Measurements from ENCODE around the gene SASH1.

The SASH1 gene

GRCh38 chr6:148530976-148531375 is 188.3 kb downstream of the SASH1 start:
- FAIRE-seq, result no peak

GRCh38 chr6:148532698-148533097 is 190.1 kb downstream of the SASH1 start:
- TF ChIP-seq, protein P1, sequence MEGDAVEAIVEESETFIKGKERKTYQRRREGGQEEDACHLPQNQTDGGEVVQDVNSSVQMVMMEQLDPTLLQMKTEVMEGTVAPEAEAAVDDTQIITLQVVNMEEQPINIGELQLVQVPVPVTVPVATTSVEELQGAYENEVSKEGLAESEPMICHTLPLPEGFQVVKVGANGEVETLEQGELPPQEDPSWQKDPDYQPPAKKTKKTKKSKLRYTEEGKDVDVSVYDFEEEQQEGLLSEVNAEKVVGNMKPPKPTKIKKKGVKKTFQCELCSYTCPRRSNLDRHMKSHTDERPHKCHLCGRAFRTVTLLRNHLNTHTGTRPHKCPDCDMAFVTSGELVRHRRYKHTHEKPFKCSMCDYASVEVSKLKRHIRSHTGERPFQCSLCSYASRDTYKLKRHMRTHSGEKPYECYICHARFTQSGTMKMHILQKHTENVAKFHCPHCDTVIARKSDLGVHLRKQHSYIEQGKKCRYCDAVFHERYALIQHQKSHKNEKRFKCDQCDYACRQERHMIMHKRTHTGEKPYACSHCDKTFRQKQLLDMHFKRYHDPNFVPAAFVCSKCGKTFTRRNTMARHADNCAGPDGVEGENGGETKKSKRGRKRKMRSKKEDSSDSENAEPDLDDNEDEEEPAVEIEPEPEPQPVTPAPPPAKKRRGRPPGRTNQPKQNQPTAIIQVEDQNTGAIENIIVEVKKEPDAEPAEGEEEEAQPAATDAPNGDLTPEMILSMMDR (IDR thresholded peaks at IDR 0.05; ENCODE audit: insufficient read depth, missing control alignments), result no peak
- no peak for DNase-seq (ENCODE audit: insufficient read length, low spot score)
- no peak for FAIRE-seq

More at GRCh38 chr6:148530976-148531375, 188.3 kb downstream of the SASH1 start:
- TF ChIP-seq, protein P1 (IDR thresholded peaks at IDR 0.05; ENCODE audit: insufficient read depth, missing control alignments), result no peak
- DNase-seq (ENCODE audit: insufficient read length, low spot score), result no peak

DNA sequence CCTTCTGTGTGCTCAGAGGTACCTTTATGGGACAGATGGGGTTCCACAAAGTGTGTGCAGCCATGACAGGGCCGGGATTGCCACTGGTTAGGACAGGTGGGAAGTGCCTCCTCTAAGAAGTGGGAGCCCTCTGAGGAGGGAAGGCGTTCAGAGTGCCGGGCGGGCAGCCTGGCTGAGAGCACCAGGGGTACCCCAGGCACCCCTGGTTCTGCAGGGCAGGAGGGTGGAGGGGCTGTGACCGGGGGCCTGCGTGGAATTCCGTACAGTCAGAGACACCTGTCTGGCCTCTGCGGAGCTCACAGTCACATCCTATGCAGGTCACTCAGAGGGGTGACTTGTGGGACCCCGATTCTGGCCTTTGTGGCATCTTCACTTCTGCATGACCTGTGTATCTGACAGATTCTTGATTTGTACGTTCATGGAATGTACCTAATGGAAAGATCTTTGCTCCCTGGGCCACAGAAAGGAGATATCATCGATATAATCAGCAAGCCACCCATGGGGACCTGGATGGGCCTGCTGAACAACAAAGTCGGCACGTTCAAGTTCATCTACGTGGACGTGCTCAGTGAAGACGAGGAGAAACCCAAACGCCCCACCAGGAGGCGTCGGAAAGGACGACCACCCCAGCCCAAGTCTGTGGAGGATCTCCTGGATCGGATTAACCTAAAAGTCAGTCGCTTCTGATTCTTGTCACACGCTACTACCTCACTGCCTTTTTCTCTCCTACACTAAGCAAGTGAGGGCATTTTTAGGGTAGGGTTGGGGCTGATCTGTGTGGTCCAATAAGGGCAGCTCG is 190.9 kb downstream of the SASH1 start:
- FAIRE-seq, result no peak
- no peak for DNase-seq (ENCODE audit: insufficient read length, low spot score)
- TF ChIP-seq, protein P1 (IDR thresholded peaks at IDR 0.05; ENCODE audit: insufficient read depth, missing control alignments), result no peak

DNA sequence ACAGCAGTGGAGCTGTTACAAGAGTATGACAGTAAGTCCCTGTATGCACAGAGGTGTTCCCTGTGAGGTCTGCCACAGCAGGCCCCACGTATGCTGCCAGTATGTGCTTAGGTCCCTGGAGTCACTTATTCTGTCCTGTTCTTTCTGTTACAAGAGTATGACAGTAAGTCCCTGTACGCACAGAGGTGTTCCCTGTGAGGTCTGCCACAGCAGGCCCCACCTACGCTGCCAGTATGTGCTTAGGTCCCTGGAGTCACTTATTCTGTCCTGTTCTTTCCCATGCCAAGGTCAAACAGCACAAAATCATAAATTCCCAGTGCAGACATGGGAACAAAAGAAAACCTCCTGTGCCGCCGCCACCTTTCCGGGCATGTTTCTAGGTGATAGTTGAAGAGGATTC is 192.2 kb downstream of the SASH1 start:
- DNase-seq (ENCODE audit: insufficient read length, low spot score) (no peak), FAIRE-seq (no peak)
- TF ChIP-seq, protein P1 (IDR thresholded peaks at IDR 0.05; ENCODE audit: insufficient read depth, missing control alignments), result no peak

DNA sequence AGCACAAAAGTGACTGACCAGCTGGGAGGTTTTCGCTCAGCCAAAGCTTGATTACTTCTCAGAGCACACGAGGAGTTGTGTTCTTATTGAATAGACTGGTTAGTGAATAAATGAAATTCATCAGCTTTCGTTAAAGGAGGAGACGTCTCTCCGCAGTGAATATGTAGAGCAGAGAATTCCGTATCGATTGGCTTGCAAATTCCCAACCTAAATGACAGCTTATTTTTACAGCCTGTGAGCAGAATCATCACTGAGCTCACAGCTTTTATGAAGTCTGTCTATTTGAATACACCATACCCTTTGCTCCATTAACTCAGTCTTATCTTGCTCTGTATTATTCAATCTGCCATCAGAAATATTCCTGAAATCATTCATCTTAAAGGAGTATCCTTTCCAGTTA is 192.7 kb downstream of the SASH1 start:
- TF ChIP-seq, protein P1 (IDR thresholded peaks at IDR 0.05; ENCODE audit: insufficient read depth, missing control alignments), result no peak
- FAIRE-seq (no peak), DNase-seq (ENCODE audit: insufficient read length, low spot score) (no peak)

DNA sequence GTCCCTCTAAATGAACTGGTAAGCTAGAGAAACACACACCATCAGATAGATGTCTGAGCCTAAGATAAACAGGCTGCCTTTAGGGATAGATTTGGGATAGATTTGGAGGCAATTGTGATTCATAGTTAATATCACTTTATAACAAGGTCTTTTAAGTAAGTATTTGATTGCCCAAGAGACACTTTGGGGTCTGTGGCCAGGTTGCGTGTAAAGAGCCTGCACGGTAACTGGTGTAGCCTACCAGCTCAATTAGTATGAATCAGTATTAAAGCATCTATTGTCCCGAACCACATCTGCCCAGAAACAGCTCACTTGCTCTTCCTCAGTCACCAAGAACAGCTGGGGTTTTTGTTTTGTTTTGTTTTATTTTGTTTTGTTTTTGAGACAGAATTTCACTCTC is 193.3 kb downstream of the SASH1 start:
- FAIRE-seq, result no peak

More for the DNA sequence above, 193.3 kb downstream of the SASH1 start:
- TF ChIP-seq, protein P1 (IDR thresholded peaks at IDR 0.05; ENCODE audit: insufficient read depth, missing control alignments), result no peak
- DNase-seq (ENCODE audit: insufficient read length, low spot score), result no peak
